ENCODE results near the gene RAB31.

DNA sequence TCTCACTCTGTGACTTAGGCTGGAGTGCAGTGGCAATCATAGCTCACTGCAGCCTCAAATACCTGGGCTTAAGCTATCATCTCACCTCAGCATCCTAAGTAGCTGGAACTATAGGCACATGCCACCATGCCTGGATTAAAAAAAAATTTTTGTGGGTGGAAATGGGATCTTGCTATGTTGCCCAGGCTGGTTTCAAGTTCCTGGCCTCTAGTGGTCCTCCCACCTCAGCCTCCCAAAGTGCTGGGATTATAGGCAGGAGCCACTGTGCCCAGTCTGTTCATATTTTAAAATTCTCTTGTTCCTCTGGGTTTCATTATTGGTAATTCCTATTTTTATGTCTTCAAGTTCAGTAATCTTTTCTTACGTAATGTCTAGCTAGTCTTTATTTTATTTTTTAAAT, 25.5 kb upstream of the RAB31 start:
- TF ChIP-seq, protein P1, sequence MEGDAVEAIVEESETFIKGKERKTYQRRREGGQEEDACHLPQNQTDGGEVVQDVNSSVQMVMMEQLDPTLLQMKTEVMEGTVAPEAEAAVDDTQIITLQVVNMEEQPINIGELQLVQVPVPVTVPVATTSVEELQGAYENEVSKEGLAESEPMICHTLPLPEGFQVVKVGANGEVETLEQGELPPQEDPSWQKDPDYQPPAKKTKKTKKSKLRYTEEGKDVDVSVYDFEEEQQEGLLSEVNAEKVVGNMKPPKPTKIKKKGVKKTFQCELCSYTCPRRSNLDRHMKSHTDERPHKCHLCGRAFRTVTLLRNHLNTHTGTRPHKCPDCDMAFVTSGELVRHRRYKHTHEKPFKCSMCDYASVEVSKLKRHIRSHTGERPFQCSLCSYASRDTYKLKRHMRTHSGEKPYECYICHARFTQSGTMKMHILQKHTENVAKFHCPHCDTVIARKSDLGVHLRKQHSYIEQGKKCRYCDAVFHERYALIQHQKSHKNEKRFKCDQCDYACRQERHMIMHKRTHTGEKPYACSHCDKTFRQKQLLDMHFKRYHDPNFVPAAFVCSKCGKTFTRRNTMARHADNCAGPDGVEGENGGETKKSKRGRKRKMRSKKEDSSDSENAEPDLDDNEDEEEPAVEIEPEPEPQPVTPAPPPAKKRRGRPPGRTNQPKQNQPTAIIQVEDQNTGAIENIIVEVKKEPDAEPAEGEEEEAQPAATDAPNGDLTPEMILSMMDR (IDR thresholded peaks at IDR 0.05): no peak
- no peak for TF ChIP-seq POLR2A (IDR thresholded peaks at IDR 0.05)

Measured in lower leg skin (tissue), 3 donors.